ENCODE data around the gene ZNF644.
"Not testable (repeated sequence)": the region's sequence is repeated elsewhere in the genome, so short reads cannot be mapped to it uniquely, and the experiment has no call there.

DNA sequence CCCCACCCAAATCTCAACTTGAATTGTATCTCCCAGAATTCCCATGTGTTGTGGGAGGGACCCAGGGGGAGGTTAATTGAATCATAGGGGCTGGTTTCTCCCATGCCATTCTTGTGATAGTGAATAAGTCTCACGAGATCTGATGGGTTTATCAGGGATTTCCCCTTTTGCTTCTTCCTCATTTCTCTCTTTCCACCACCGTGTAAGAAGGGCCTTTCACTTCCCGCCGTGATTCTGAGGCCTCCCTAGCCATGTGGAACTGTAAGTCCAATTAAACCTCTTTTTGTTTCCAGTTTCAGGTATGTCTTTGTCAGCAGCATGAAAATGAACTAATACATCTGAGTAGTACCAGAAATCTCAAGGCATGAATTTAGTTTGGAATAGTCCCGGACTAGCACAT, 41.6 kb upstream of the ZNF644 start:
- not testable (repeated sequence) for TF ChIP-seq EZH2 (IDR thresholded peaks at IDR 0.05; ENCODE audit: borderline replicate concordance, low read length)
- TF ChIP-seq, protein P1, sequence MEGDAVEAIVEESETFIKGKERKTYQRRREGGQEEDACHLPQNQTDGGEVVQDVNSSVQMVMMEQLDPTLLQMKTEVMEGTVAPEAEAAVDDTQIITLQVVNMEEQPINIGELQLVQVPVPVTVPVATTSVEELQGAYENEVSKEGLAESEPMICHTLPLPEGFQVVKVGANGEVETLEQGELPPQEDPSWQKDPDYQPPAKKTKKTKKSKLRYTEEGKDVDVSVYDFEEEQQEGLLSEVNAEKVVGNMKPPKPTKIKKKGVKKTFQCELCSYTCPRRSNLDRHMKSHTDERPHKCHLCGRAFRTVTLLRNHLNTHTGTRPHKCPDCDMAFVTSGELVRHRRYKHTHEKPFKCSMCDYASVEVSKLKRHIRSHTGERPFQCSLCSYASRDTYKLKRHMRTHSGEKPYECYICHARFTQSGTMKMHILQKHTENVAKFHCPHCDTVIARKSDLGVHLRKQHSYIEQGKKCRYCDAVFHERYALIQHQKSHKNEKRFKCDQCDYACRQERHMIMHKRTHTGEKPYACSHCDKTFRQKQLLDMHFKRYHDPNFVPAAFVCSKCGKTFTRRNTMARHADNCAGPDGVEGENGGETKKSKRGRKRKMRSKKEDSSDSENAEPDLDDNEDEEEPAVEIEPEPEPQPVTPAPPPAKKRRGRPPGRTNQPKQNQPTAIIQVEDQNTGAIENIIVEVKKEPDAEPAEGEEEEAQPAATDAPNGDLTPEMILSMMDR (conservative IDR thresholded peaks at IDR 0.05 in 1 of 2, IDR thresholded peaks at IDR 0.05 in 1 of 2; ENCODE audit: extremely low read depth in 1 of 2, insufficient read depth in 1 of 2, low read depth in 1 of 2, low read length in 2 of 2), result not testable (repeated sequence)

Measured in mammary epithelial cell (primary cell).